Fibroblast of pulmonary artery (primary cell): ENCODE measurements around the gene MPP7.

Experiments
- DNase-seq: peaks from one replicate; pipeline ENCODE4 v3.0.0-alpha.2; 2010; ENCODE audit warnings: low read depth
- H3K4me3 ChIP-seq: replicated peaks from 2 replicates; pipeline ENCODE4 v1.5.1; 2011; ENCODE audit warnings: low read depth, mild to moderate bottlenecking, control low read depth, low read length, moderate library complexity
- CTCF ChIP-seq: IDR thresholded peaks from 2 replicates; pipeline ENCODE4 v1.5.1; 2011; ENCODE audit warnings: mild to moderate bottlenecking, control low read depth, low read length, inconsistent platforms; ENCODE audit errors: missing control alignments

MPP7 gene

DNA sequence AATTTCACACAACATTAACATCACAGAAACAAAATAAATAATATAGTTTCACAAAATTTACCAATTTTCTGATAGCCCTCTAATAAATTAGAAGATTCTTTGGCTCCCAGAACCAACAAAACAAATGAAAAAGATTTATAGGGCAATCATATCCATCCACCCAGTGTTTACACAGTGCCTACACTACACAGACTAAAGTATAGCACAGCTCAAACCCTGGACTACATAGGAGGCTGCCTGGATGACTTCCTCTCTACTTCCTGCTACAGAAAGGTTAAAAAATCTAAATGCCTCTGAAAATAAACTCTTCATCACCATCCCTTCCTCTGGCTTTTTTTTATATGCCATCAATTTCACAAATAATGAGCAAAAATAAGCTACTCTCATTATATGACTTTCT lies 28.4 kb downstream of the MPP7 start:
- TF ChIP-seq CTCF, result no peak
- no peak for DNase-seq
- no peak overlapping the region for H3K4me3 ChIP-seq

DNA sequence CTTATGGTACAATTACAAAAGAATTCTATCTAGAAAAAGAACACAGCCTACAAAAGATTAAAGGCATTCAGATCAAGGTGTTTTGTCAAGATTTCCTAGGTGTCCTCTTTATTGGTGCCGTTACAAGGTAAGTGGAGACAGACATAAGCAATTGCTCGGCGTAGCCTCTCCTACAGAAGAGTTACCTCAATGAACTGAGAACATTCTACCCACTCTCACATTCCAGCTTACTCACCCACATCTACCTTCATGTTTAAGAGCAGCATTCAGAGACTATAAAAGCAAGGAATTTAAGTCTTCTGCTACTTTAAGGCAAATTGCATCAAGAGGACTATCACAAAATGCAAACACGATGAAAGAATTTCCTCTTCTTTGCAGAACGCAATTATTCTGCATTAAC lies 29.5 kb downstream of the MPP7 start:
- DNase-seq, result no peak
- TF ChIP-seq CTCF, result no peak
- H3K4me3 ChIP-seq, result no peak overlapping the region

- TF ChIP-seq CTCF, result no peak
- DNase-seq, result no peak
- no peak overlapping the region for H3K4me3 ChIP-seq
Observed at GRCh38 chr10:28269842-28270456, 32.9 kb downstream of the MPP7 start.

GRCh38 chr10:28266449-28267224 lies 36.2 kb downstream of the MPP7 start:
- TF ChIP-seq CTCF, result no peak
- no peak overlapping the region for H3K4me3 ChIP-seq
- no peak for DNase-seq

DNA sequence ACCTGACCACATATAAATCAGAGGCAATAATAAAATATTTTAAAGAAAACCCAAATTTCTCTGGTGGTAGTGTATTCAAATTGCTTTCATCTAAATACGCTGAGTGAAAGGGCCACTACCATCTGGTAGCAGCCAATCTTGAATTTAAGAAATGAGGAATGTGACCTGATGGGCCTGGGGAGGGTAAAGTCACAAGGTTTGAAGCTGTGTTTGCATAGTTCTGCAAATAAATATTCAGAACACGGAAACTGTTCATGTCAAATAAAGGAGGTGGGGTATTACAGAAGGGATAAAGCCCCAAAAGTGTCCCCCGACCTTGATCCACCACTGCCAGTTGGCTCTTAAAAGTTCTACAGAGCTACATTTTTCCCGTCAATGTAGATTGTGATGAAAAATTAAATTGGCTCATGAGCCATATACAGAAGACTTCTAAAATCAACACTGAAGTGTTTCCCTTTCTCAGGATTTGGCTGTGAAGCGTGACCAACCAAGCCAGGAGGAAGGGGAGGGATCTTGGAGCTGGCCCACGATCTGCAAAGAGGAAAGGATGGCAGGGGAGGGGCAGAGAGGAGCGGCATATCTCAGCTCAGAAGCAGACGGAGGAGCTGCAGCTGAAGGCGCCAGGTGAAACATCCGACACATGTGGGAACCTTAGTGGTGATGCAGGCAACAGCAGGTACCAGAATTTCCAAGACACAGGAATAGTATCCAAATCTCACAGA lies 39.6 kb downstream of the MPP7 start:
- no peak for DNase-seq
- no peak overlapping the region for H3K4me3 ChIP-seq
- TF ChIP-seq CTCF, result no peak

- no peak overlapping the region for H3K4me3 ChIP-seq
- no peak for DNase-seq
- no peak for TF ChIP-seq CTCF
Observed at GRCh38 chr10:28256776-28257175, 46.1 kb downstream of the MPP7 start.
